K562 treated with DMSO at 1 percent for 12 hours (cell line): ENCODE measurements around the gene ZNF354C. TPM values are rescaled to one million over a fixed set of nuclear protein-coding genes. Genes with fewer than 3 reads are reported as not detected.

Experiments
- total RNA-seq: library from RNA; unstranded; fragments of 300-600 nt; gene quantifications from 2 replicates; pipeline ENCODE4 v1.2.3, GENCODE V29; 2022; ENCODE audit not compliant: insufficient read depth

The ZNF354C gene
- 0.23 TPM in 1 of 2 replicates, not detected in the other for total RNA-seq

GRCh38 chr5:179060116-179061008, at the start of gene ZNF354C:
ZNF354C (plus strand) TSS chr5:179060373; CDS start chr5:179062069, 1,696 bp downstream.

GRCh38 chr5:179023528-179024189, 36.5 kb upstream of the ZNF354C start, which contains the start of gene ZNF879:
ZNF879 (plus strand) TSS chr5:179023804; CDS start chr5:179025005, 1,201 bp downstream.

Other genes starting within 250 kb of the ZNF354C start
- 3.0 and 9.4 TPM in 2 replicates for gene ZNF354B, start 200.4 kb upstream of the ZNF354C start, total RNA-seq
- 0.42 TPM in 1 of 2 replicates, not detected in the other for gene ZFP2, start 164.5 kb upstream of the ZNF354C start, total RNA-seq
- gene ZNF454, start 119.2 kb upstream of the ZNF354C start, total RNA-seq, result not detected in 2 replicates
- not detected in 2 replicates for gene GRM6, start 65.1 kb upstream of the ZNF354C start, total RNA-seq
- gene ZNF879, start 36.6 kb upstream of the ZNF354C start, total RNA-seq, result 0.24 and 0.41 TPM in 2 replicates